Activated B cell treated with CpG ODN at 0.5 μM for 24 hours (primary cell): ENCODE measurements around the gene ANKFN1. TPM values are rescaled to one million over a fixed set of nuclear protein-coding genes. Genes with fewer than 3 reads are reported as not detected.

Experiments used
- ATAC-seq: fragments of 200-7000 bp; cut with Tn5 transposase; one replicate; pipeline ENCODE4 v1.10.0; 2021; ENCODE audit warnings: low read depth, mild to moderate bottlenecking, moderate library complexity
- CTCF ChIA-PET: fragments of 350-600 bp; sonication (Branson Sonifier 250); formaldehyde crosslinking; loops from one replicate; lab custom pipeline; 2021; ENCODE audit warnings: antibody characterized with exemption; lab: Charles Lee
- POLR2A ChIA-PET: fragments of 350-600 bp; sonication (Branson Sonifier 250); formaldehyde crosslinking; loops from one replicate; lab custom pipeline; 2021; ENCODE audit warnings: antibody characterized with exemption; lab: Charles Lee
- DNase-seq: peaks from one replicate; pipeline ENCODE4 v3.0.0; 2022
- H3K27ac Mint-ChIP-seq: one replicate; pipeline ENCODE4 v1.8.0; 2020; ENCODE audit warnings: mixed read lengths
- H3K27me3 Mint-ChIP-seq: one replicate; pipeline ENCODE4 v1.8.0; 2021; ENCODE audit warnings: mixed read lengths
- H3K36me3 Mint-ChIP-seq: one replicate; pipeline ENCODE4 v1.8.0; 2021; ENCODE audit warnings: low read depth, mixed read lengths
- H3K4me1 Mint-ChIP-seq: one replicate; pipeline ENCODE4 v1.8.0; 2021; ENCODE audit warnings: mixed read lengths
- H3K4me3 Mint-ChIP-seq: one replicate; pipeline ENCODE4 v1.8.0; 2020; ENCODE audit warnings: mild to moderate bottlenecking, mixed read lengths
- H3K9me3 Mint-ChIP-seq: one replicate; pipeline ENCODE4 v1.8.0; 2020; ENCODE audit warnings: mixed read lengths
- intact Hi-C: fragments of 100-400 bp; cut with micrococcal nuclease; formaldehyde crosslinking; loops from one replicate; pipeline ENCODE4 v1.15.1; 2024
- total RNA-seq: library from RNA; stranded (reverse); gene quantifications from 2 replicates; pipeline ENCODE4 v1.2.3, GENCODE V29; 2022
- TF ChIP-seq, protein P1 (sequence below): fragments of 200-600 bp; IDR thresholded peaks from one replicate; pipeline ENCODE4 v1.8.0; 2022; ENCODE audit warnings: antibody characterized with exemption, mild to moderate bottlenecking

The ANKFN1 gene
- total RNA-seq, 1 donor from 2014 or later, result not detected

DNA sequence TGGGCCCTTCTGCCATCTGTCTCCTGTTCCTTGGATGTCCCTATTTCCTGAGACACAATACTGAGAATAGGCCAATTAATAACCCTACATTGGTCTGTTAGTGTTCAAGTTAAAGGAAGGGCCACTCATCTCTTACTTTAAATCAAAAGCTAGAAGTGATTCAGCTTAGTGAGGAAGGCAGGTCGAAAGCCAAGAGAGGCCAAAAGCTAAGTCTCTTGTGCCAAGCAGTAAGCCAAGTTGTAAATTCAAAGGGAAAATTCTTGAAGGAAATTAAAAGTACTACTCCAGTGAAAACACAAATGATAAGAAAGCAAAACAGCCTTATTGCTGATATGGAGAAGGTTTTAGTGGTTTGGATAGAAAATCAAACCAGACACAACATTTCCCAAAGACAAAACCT, 28.8 kb downstream of the ANKFN1 start:
- DNase-seq (no peak), ATAC-seq (no peak)
- Mint-ChIP-seq H3K4me1 (no peaks in the 10 kb centered on the region), H3K27me3 (no peaks in the 10 kb centered on the region), H3K9me3 (no peaks in the 10 kb centered on the region), H3K36me3 (no peaks in the 10 kb centered on the region), H3K27ac (no peak overlapping the region), H3K4me3 (no peak overlapping the region)
- TF ChIP-seq, protein P1, sequence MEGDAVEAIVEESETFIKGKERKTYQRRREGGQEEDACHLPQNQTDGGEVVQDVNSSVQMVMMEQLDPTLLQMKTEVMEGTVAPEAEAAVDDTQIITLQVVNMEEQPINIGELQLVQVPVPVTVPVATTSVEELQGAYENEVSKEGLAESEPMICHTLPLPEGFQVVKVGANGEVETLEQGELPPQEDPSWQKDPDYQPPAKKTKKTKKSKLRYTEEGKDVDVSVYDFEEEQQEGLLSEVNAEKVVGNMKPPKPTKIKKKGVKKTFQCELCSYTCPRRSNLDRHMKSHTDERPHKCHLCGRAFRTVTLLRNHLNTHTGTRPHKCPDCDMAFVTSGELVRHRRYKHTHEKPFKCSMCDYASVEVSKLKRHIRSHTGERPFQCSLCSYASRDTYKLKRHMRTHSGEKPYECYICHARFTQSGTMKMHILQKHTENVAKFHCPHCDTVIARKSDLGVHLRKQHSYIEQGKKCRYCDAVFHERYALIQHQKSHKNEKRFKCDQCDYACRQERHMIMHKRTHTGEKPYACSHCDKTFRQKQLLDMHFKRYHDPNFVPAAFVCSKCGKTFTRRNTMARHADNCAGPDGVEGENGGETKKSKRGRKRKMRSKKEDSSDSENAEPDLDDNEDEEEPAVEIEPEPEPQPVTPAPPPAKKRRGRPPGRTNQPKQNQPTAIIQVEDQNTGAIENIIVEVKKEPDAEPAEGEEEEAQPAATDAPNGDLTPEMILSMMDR, result no peak
- intact Hi-C loops, result no loop called here
- ChIA-PET CTCF (no interaction called here), POLR2A (no interaction called here)

DNA sequence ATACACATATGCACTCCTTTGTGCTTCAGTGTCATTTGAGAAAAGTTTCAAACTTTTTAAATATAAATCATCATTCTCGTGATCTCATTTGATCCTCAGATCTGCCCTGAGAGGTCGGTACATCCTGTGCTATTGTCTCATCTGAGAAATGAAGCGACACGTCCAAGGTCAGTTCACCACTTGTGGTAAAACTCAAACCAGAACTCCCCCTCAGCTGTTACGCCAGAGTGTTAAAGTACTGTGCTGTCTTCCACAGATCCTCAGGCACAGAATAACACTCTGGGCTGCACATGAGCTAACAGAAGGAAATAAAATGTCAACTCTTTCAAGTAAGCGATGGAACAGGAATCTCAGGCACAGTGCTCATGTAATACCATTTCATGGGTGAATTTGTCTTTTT, 31.4 kb downstream of the ANKFN1 start:
- intact Hi-C loops, result no loop called here
- Mint-ChIP-seq H3K9me3 (no peaks in the 10 kb centered on the region), H3K36me3 (no peaks in the 10 kb centered on the region), H3K4me1 (no peaks in the 10 kb centered on the region), H3K27me3 (no peaks in the 10 kb centered on the region), H3K27ac (no peak overlapping the region), H3K4me3 (no peak overlapping the region)
- ChIA-PET POLR2A (no interaction called here), CTCF (no interaction called here)
- DNase-seq (no peak), ATAC-seq (no peak)
- TF ChIP-seq, protein P1, result no peak

DNA sequence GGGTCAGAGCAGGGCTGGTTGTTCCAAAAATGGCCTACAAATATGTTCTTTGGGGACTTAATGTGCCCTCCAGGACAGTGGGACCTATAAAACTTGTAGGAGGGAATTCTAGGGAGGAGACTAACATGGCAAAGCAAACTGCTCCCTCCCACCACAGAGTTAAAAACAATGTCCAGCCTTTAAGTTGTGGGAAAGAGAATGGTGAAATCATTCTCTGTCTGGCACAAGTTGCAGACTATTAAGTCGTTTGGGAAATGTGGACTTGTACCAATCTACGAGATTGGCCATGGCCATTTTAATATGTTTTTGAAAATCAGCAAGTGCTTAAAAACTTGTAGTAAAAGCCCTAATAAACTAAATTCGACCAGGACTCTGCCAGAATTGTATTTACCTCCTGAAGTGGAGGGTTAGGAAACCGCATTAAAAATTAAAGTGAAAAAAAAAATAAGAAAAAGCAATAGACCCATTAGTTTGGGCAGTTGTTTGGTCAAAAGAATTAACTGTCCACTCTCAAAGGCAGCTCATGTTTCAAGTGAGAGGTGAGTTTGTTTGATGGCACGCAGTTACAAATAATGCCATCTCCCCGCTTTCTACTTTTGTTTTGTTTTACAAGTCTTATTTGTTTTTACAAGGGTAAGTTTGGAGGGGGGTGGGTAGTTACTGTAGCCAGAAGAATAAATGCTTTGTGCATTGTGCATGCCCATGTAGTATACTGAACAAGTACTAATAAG, 32.4 kb downstream of the ANKFN1 start:
- no peaks in the 10 kb centered on the region for H3K27me3 Mint-ChIP-seq
- ChIA-PET CTCF (no interaction called here), POLR2A (no interaction called here)
- no peaks in the 10 kb centered on the region for H3K36me3 Mint-ChIP-seq
- no peak overlapping the region for H3K27ac Mint-ChIP-seq
- intact Hi-C loops, result no loop called here
- no peak overlapping the region for H3K4me3 Mint-ChIP-seq
- TF ChIP-seq, protein P1, result no peak
- ATAC-seq (no peak), DNase-seq (no peak)
- H3K9me3 Mint-ChIP-seq, result no peaks in the 10 kb centered on the region
- H3K4me1 Mint-ChIP-seq, result no peaks in the 10 kb centered on the region

DNA sequence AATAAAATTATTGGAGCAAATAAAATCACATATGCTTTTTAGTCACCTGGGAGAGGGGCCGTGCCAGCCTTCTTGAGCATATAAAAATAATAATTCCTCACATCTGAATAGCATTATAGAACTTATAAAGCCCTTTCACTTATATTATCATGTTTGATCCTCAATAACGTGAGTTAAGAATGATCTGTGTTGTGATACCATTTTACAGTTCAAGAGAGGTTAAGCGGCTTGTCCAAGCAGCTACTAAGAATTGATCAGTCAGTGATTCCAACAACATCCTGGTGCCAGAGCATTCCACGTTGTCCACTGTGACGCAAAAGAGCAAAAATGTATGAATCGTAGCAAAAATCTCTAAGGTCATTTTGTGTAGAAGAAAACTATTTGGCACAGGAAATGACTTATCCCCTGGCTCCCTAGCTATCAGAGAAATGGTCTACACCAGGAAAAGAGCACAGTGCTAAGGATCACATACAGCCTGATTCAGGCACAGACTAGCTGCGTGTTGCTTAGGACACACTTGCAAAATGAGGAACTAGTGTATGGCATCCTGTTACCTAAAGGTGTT, 33.0 kb downstream of the ANKFN1 start:
- intact Hi-C loops, result no loop called here
- no peaks in the 10 kb centered on the region for H3K9me3 Mint-ChIP-seq

DNA sequence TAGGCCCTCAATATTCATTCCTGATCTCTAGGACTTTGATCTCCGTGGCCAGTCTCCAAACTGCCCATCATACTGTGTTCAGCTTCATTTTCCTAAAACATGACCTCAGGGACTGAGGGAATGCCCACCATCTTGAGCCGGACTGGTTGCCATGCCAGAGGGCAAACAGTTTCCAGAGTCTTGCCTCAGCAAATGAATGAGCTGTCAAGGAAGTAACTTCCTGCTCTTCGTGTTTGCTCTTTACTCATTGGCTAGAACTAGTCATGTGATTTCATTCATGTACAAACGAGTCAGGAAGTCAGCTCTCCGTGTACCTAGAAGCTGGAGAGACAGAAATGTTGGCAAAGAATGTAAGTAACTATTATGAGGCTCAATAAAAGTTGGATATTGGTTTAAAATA, 50.2 kb downstream of the ANKFN1 start:
- Mint-ChIP-seq H3K27ac (no peak overlapping the region), H3K27me3 (no peaks in the 10 kb centered on the region), H3K36me3 (no peaks in the 10 kb centered on the region), H3K4me3 (no peak overlapping the region), H3K9me3 (peaks cover 6% of the 10 kb centered on the region), H3K4me1 (no peaks in the 10 kb centered on the region)
- intact Hi-C loops, result no loop called here
- ChIA-PET POLR2A (no interaction called here), CTCF (no interaction called here)
- TF ChIP-seq, protein P1, result no peak
- no peak for ATAC-seq
- no peak for DNase-seq

More for the DNA sequence above, 33.0 kb downstream of the ANKFN1 start:
- POLR2A ChIA-PET, result no interaction called here
- H3K36me3 Mint-ChIP-seq, result no peaks in the 10 kb centered on the region
- no peak for ATAC-seq
- no peak for DNase-seq
- no peak overlapping the region for H3K27ac Mint-ChIP-seq
- no peaks in the 10 kb centered on the region for H3K27me3 Mint-ChIP-seq
- H3K4me1 Mint-ChIP-seq, result no peaks in the 10 kb centered on the region
- no peak overlapping the region for H3K4me3 Mint-ChIP-seq
- CTCF ChIA-PET, result no interaction called here
- TF ChIP-seq, protein P1, result no peak
